GM23248 (cell line): ENCODE measurements around the gene PLIN1.

Experiments used
- EZH2 ChIP-seq: fragments of 200-600 bp; sonication (generic); IDR thresholded peaks from 2 replicates; pipeline ENCODE4 v1.6.1; 2018; ENCODE audit warnings: antibody characterized with exemption, mild to moderate bottlenecking; ENCODE audit not compliant: insufficient read depth, poor library complexity, severe bottlenecking
- EZH2phosphoT487 ChIP-seq: fragments of 200-600 bp; sonication (generic); IDR thresholded peaks from 2 replicates; pipeline ENCODE4 v1.6.1; 2018; ENCODE audit warnings: antibody characterized with exemption, moderate library complexity, mild to moderate bottlenecking, low read depth; ENCODE audit not compliant: insufficient read depth

DNA sequence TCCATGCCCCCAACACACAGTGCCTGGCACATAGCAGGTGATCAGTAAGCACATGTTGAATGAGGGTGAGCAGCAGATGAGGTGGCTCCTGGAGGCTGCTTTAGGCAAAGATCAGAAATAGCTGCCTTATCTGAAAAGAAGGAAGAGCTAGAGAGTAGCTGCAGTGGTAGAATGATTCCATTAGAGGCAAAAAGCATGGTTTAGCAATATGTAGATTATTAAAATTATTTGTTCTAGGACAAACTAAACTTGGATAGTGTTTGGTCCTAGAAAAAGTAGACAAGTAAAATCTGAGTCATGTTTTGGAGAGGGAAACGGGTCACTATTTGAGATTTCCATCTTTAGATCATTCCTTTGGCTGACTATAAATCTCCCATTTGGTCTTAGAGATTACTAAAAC is 56.0 kb downstream of the PLIN1 start:
- no peak for TF ChIP-seq EZH2
- TF ChIP-seq EZH2phosphoT487 = no peak
